ENCODE results near the gene CCNQ. TPM values are rescaled to one million over a fixed set of nuclear protein-coding genes. Genes with fewer than 3 reads are reported as not detected.

The CCNQ gene
- 47.7 and 73.2 TPM in 2 replicates for total RNA-seq (2014; rRNA removed; shearing (Covaris generic); ENCODE audit: low replicate concordance)

DNA sequence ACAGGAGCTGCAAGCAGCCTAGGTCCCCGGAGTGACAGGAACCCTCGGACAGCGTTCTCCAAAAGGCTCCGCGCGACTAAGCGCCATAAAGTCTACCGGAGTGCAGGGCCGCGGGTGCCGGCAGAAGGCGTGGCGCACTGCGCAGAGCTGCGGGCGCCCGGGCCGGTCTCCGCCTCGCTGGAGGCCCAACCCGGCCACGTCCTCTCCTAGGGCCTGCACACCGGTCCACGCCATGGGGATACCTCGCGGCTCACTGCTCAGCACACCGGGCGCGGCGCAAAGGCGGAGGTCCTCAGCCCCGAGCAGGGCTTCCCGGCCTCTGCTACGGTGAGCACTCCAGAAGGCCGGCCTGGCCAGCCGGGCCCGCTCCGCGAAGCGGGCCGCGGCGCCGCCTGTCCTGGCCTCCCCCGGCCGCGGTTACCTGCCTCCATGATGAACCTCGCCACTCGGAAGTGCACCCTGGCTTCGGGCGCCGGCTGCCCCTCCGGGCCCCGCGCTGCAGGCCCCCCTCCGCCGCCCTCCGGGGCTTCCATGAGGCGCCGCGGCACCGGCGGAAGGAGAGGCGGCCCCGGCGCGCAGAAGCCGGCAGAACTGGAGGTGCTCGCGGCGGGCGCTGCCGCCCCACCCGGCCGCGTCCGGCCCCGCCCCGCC is at the start of gene CCNQ:
Gene CCNQ (minus strand): TSS at position 599 of the 651 bp plus-strand sequence. CDS start 66 bp downstream, at position 533.
- Histone ChIP-seq H3K36me3 (no peaks in the 10 kb centered on the region), H3K27me3 (no peaks in the 10 kb centered on the region), H3K4me3 (peak within 1 kb of the TSS; percentile 85), H3K9me3 (no peaks in the 10 kb centered on the region)
- peak; percentile 29 for DNase-seq

DNA sequence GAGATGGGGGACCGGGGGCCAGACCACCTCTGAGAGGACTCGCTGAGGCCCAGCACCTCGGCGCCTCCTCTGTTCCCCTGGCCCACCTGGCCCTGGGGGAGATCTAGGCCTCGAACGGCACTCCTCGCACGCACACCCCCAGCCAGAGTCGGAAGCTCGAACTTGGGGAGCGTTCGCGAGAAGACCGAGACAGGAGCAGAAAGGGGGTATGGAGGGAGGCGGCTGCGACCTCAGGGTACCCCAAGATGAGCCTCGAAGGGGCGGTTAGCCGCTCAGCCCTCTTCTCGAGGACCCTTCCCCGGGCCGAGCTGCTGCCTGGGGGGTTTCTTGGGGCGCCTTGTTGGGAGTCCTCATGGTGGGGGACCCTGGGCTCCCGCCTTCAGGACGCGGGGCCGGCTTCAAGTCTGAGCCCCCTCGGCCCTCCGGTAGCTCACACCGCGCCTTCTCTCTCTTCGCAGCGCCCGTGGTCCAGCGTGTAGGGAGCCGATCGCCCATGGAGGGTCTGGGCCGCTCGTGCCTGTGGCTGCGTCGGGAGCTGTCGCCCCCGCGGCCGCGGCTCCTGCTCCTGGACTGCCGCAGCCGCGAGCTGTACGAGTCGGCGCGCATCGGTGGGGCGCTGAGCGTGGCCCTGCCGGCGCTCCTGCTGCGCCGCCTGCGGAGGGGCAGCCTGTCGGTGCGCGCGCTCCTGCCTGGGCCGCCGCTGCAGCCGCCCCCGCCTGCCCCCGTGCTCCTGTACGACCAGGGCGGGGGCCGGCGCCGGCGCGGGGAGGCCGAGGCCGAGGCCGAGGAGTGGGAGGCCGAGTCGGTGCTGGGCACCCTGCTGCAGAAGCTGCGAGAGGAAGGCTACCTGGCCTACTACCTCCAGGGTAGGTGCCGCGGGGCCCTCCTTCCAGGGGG is 48.8 kb upstream of the CCNQ start:
- H3K27me3 ChIP-seq: peaks cover 12% of the 10 kb centered on the region
- DNase-seq: no peak
- no peaks in the 10 kb centered on the region for H3K9me3 ChIP-seq
- H3K4me3 ChIP-seq: no peak overlapping the region; the same call in 1 of the 2 replicates
- H3K36me3 ChIP-seq: no peaks in the 10 kb centered on the region

DNA sequence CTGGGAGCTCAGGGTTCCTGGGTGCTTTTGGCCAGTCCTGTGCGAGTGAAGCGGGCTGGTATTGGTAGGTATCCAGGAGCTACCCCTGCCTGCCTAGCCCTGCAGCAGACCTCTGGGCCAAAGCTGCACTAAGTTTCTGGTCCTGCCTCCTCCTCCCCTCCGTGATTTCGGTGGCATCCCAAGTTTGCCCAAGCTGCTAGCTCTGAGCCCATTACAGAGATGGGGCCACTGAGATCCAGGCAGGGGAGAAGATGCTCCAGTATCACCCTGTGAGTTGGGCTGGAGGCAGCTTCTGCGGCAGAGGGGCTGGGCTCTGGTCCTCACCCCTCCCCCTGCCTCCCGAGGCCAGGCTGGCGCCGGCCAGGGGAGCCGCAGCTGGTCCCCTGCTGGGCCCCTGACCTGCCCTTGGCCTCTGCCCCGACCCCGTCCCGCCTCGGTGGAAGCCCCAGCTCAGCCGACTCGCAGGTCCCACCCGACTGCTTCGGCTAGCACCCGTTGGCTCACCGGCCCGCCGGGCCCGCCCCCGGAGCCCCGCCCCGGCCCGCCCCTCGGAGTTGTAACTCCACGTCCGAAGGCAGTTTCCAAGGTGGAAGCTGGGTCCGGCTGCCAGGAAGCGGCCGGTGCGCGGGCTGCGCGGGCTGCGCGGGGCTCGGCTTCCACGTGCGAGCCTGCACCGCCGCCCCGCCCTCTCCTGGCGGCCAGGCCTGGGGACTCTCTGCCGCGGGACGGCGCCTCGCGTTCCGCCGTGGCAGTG is 47.9 kb upstream of the CCNQ start, which contains the start of gene DUSP9:
Gene DUSP9 (plus strand): TSS at position 584 of the 754 bp plus-strand sequence. CDS start 751 bp downstream, outside the sequence.
- peaks cover 12% of the 10 kb centered on the region for H3K27me3 ChIP-seq
- no peaks in the 10 kb centered on the region for H3K9me3 ChIP-seq
- peak within 1 kb of the TSS; percentile 27; the same call in 1 of the 2 replicates for H3K4me3 ChIP-seq
- DNase-seq: peak; percentile 60
- no peaks in the 10 kb centered on the region for H3K36me3 ChIP-seq

DNA sequence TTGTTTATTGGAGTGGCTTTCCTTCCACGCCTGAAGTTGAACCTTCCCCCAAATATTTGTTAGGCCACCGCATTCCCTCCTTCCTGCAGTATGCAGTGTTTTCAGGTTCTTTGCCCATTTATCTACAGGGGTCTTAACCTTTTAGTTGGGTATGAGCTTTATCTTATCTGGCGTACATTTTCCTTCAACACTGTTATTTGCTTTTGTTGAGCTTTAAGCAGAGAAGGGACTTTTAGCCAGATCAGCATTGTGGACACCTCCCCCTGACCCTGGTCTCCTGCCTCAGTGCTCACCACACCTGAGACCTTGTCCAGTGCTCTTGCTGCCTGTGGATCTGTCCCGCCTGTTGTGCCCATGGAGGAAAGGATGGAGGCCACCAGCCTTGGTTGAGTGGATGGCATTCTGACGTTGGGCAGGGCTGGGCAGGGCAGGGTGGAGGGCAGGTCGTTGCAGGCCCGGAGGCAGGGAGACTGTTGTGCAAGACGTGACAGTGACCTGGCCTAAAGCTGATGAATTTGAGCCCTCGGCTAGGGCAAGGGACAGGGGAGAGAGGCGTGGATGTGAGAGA is 47.1 kb upstream of the CCNQ start:
- Histone ChIP-seq H3K27me3 (peaks cover 12% of the 10 kb centered on the region), H3K9me3 (no peaks in the 10 kb centered on the region), H3K36me3 (no peaks in the 10 kb centered on the region), H3K4me3 (no peak overlapping the region)
- DNase-seq: no peak

DNA sequence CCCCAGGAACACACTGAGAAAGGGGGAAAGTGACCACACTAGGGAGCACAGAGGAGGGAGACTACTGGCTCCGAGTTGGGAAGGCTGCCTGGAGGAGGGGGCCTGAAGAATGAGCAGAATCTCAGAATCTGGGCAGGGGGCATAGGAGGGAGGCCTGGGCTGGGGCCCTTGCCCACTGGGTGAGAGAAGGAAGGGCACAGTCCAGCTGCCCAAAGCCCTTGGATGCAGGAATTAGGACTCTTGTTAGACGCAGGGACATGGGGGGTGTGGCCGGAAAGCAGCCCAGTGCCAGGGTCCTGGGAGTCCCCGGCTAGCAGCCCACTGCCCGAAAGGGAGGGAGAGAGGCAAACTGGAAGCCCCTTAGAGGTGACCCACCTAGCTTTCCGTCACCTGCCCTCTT is 46.2 kb upstream of the CCNQ start:
- Histone ChIP-seq H3K36me3 (no peaks in the 10 kb centered on the region), H3K4me3 (no peak overlapping the region), H3K27me3 (peaks cover 12% of the 10 kb centered on the region), H3K9me3 (no peaks in the 10 kb centered on the region)
- no peak for DNase-seq

DNA sequence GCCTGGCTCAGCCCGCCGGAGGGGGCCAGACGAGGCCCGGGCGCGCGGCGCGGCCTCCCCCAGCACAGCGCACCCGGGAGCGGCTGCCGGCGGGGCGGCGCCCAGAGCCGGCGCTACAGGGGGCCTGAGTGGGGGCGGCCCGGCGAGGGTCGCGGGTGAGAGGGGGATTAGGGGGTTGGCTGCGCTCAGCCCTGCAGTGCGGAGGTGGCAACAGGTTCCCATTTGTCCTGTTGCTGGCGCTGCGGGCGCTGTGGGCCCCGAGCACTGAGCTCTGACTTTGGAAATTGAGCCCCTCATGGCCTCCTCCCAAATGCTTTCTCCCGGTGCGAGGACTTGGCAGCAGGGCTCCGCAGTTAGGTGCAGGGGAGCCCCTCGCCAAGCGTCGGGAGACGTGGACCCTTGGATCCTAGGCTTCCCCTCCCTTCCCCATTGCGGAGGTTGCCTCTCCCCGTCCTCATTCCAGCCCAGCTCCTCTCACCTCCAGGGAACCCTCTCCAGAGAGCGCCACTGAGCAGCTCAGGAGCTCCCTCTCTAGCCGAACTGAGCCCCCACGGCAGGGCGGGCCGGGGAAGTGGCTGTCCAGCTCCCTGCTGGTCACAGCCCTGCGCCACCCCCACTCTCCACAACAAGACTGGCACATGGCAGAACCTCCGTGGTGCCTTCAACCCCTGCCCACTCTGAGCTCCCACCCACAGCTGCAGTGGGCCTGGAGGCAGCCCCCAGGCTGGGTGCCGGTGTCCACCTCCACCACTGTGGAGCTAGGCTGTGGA is 45.6 kb upstream of the CCNQ start:
- no peaks in the 10 kb centered on the region for H3K9me3 ChIP-seq
- peaks cover 12% of the 10 kb centered on the region for H3K27me3 ChIP-seq
- no peak for DNase-seq
- no peak overlapping the region for H3K4me3 ChIP-seq
- H3K36me3 ChIP-seq: no peaks in the 10 kb centered on the region

DNA sequence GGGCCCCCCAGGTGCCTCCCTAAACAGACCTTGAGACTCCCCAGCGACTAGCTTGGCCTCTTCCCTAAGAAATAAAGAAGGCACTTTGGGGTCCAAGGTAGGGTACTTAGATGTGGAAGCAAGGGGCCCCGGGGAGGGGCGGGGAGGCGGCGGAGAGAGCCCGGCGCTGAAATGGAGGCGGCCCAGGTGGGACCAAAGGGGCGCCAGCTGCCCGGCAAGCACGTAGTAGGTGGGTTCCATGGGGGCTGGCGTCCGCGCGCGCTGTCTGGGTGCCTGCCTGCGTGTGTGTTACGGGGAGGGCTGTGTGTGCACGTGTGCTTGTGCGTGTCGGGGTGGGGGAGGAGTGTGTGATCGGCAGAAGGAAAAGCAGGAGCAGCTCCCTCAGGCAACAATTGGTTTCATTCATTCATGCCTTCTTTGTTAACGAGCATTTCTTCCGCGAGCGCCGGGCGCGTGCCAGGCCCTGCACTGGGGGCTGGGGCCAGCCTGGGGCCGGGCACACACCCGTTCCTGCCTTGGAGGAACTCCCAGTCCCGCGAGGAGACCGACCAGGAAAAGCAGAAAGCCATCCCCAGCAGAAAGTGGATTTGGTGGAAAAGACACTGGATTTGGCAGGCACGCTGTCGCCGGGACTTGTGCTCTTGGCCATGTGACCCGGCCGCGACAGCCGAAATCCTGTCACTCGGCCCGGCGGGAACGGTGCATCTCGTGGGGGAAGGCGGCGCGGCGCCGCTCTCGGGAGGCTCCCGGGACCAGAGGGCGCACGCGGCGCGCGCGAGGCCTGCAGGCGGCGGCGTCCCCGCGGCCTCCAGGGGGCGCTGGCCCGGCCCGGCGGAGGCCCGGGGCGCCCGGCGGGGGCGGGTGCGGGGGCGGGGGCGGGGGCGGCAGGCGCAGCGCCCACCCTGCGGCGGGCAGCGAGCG is 44.8 kb upstream of the CCNQ start:
- Histone ChIP-seq H3K9me3 (no peaks in the 10 kb centered on the region), H3K27me3 (peaks cover 12% of the 10 kb centered on the region), H3K4me3 (peak overlapping the region; percentile 22; the same call in 1 of the 2 replicates), H3K36me3 (no peaks in the 10 kb centered on the region)
- DNase-seq: peak; percentile 22

DNA sequence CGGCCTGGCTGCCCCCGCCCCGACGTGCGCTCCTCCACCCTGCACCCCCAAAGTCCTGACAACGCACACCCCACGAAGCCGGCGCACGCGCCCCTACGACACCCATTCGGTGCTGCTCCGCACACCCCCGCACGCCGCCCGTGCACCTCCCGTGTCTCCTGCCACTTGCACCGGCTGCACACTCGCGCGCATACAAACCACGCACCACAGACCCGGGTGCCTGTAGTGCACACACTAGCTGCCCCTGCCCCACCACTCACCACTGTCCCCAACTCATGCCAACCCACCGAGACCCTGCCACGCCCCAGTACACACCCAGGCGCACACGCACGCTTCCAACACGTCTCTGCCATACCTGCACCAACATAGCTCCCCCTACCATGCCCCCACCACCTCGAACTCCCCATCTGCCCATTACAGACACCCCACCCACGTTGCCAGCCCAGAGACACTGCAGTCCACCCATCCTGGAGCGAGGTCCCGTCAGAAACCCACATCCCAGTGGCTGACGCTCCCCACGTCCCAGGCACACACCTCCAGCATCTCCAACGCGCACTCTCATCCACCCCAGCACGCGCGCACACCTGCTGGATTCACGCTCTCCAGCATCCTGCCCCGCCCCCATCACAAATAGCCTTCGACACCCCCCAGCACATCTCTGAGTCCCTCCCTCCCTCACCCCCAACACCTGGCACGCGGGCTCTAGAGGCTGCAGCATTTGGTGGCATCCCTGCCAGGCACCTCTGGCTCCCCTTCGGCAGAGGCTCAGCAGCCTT is 43.9 kb upstream of the CCNQ start:
- no peaks in the 10 kb centered on the region for H3K36me3 ChIP-seq
- no peak overlapping the region for H3K4me3 ChIP-seq
- no peaks in the 10 kb centered on the region for H3K9me3 ChIP-seq
- H3K27me3 ChIP-seq: peaks cover 12% of the 10 kb centered on the region
- no peak for DNase-seq

DNA sequence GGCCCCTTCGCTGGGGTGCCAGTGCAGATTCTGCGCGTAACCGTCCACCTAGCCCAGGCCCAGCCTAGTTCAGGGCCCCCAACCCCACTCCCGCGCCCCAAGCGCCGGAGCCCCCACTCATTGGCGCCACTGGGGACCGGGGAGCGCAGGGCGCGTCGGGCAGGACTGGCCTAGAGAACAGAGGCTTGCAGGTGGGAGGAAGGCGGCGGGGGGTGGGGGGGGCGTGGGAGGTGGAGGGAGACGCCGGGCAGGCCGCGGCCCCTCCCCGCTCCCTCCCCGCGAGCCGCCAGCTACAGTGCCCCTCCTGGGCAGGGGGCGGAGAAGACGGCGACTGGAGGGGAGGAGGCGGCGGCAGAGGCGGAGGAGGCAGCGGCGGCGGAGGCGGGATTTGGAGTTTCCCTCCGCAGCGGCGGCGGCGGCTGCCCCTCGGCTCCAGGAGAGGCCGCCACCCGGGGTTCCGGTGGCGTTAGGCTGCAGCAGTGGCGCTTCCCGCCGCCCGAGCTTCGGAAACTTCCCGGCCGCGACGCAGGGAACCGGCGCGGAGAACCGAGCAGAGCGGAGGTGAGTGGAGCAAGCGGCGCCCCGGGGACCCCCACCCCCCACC is 43.2 kb upstream of the CCNQ start:
- Histone ChIP-seq H3K4me3 (no peak overlapping the region), H3K9me3 (no peaks in the 10 kb centered on the region), H3K27me3 (peaks cover 12% of the 10 kb centered on the region), H3K36me3 (no peaks in the 10 kb centered on the region)
- no peak for DNase-seq

DNA sequence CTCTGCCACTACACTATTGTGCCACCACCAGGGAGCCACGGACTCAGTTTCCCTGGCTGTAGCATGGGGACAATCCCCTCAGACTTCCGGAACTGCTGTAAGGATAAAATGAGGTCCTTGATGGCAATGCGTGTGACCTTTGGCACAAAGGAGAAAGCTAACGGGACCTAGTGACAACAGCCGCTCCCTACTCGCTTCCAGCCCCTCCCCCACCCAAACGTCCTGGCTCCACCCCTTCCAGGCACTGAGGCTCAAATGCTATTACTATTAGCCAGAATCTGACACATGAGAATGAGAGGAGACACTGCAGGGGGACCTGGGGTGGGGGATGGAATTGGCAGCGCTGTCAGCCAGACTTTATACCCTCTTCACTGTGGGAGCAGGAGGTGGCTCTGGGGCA is 42.7 kb upstream of the CCNQ start:
- Histone ChIP-seq H3K4me3 (no peak overlapping the region), H3K36me3 (no peaks in the 10 kb centered on the region), H3K27me3 (peaks cover 12% of the 10 kb centered on the region), H3K9me3 (no peaks in the 10 kb centered on the region)
- no peak for DNase-seq

DNA sequence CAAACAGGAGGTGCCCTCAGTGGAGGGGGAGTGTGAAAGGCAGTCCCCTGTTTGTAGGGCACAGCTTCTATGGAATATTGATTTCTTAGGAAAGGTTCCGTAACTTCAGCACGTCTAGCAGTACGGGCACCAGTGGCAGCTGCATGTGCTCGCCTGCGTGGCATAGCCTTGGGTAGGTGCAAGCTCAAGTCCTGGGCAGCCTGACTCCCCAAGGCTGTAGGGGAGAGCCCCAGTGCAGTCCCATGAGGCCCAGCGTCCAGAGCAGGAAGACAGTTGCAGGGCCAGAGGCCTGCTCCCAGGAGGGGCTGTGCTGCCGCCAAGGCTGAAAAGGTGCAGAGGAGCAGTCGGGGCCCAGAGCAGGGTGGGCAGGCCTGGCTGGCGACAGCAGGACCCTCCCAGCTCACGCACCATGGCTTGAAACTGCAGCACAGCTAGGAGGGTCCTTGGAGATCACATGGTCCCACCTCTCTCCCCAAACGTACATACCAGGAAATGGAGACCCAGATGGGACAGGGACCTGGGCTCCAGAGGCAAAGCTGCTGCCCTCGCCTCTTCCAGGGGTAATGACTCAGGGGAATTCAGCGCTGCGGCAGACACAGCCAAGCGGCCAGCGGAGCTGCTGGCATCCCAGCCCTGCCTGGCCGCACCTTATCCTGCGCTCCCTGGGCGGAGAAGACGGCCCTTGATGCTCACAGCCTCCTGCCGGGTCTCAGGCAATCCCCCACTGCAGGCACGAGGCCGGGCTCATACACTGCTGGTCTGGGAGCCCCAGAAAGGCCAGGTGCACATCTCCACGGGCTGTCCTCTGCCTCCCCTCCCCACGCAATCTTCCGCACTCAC is 42.0 kb upstream of the CCNQ start:
- H3K4me3 ChIP-seq: no peak overlapping the region
- no peaks in the 10 kb centered on the region for H3K9me3 ChIP-seq
- no peaks in the 10 kb centered on the region for H3K36me3 ChIP-seq
- DNase-seq: no peak
- H3K27me3 ChIP-seq: peaks cover 12% of the 10 kb centered on the region

DNA sequence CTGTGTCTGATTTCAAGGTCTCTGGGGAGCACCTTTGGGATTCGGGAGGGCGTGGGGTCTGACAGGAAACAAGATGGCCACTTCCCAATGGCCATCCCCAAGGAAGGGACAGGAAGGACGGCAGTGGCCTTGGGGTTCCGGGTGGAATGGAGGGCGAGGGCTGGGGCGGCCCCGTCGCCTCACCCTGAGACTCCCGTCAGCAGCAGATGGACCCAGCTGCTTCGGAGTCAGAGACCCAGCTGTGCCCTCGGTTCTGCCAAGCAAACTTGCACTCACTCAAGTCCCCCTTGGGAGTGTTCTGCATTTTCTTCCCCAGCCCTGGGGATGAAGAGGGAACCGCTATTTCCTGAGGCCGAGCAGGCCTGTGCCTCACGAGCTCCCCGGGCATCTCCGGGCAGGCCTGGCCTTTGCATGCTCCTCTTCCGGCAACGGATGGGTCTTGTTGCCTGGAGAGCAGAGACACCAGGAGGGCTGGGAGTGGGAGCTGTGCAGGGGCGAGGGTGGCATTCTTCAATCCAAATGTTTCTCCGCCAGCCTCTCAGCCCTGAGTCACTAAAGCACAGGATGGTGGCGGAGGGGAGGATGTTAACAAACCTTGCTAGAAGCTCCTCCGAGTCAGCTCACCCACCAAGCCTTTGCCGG is 41.2 kb upstream of the CCNQ start:
- DNase-seq: no peak
- Histone ChIP-seq H3K4me3 (no peak overlapping the region), H3K36me3 (no peaks in the 10 kb centered on the region), H3K27me3 (peaks cover 12% of the 10 kb centered on the region), H3K9me3 (no peaks in the 10 kb centered on the region)

Measured in MG63 (cell line).